OCI-M2 (cell line): ENCODE results near the gene IFT80.

Experiments used
- DNase-seq: peaks from one replicate; lab custom pipeline; 2025; ENCODE audit not compliant: unreplicated experiment; lab: John Stamatoyannopoulos, UW

IFT80 gene

GRCh38 chr3:160401291-160402095, 2.5 kb upstream of the IFT80 start:
- DNase-seq: peak; percentile 28

GRCh38 chr3:160400702-160401150, 1.7 kb upstream of the IFT80 start:
- no peak for DNase-seq

GRCh38 chr3:160400030-160400701, 1.1 kb upstream of the IFT80 start:
- DNase-seq: no peak

GRCh38 chr3:160398820-160399124, 253 bp downstream of the IFT80 start:
- DNase-seq: no peak

GRCh38 chr3:160395297-160395696, 3.7 kb downstream of the IFT80 start:
- no peak for DNase-seq

- DNase-seq: no peak
Observed at GRCh38 chr3:160394009-160394392, 5.0 kb downstream of the IFT80 start.

- DNase-seq: no peak
Observed at GRCh38 chr3:160393346-160394008, 5.5 kb downstream of the IFT80 start.

- no peak for DNase-seq
Observed at GRCh38 chr3:160392798-160393197, 6.2 kb downstream of the IFT80 start.

- DNase-seq: no peak
Observed at GRCh38 chr3:160390565-160391138, 8.4 kb downstream of the IFT80 start.

GRCh38 chr3:160384639-160385318, 14.2 kb downstream of the IFT80 start:
- DNase-seq: no peak

GRCh38 chr3:160381470-160381869, 17.6 kb downstream of the IFT80 start:
- no peak for DNase-seq

- DNase-seq: no peak
Observed at GRCh38 chr3:160379628-160380214, 19.3 kb downstream of the IFT80 start.

GRCh38 chr3:160378331-160379109, 20.5 kb downstream of the IFT80 start:
- no peak for DNase-seq

GRCh38 chr3:160376681-160377080, 22.3 kb downstream of the IFT80 start:
- no peak for DNase-seq

GRCh38 chr3:160374925-160375324, 24.1 kb downstream of the IFT80 start:
- no peak for DNase-seq

GRCh38 chr3:160374472-160374871, 24.6 kb downstream of the IFT80 start:
- no peak for DNase-seq

- no peak for DNase-seq
Observed at GRCh38 chr3:160373655-160374054, 25.4 kb downstream of the IFT80 start.

GRCh38 chr3:160372780-160373179, 26.2 kb downstream of the IFT80 start:
- no peak for DNase-seq

- DNase-seq: no peak
Observed at GRCh38 chr3:160370987-160371857, 27.8 kb downstream of the IFT80 start.
